Measurements from ENCODE around the gene RENBP. TPM values are rescaled to one million over a fixed set of nuclear protein-coding genes. Genes with fewer than 3 reads are reported as not detected.

RENBP gene
- total RNA-seq, 1 donor from 2014 or later: 7.2 TPM

DNA sequence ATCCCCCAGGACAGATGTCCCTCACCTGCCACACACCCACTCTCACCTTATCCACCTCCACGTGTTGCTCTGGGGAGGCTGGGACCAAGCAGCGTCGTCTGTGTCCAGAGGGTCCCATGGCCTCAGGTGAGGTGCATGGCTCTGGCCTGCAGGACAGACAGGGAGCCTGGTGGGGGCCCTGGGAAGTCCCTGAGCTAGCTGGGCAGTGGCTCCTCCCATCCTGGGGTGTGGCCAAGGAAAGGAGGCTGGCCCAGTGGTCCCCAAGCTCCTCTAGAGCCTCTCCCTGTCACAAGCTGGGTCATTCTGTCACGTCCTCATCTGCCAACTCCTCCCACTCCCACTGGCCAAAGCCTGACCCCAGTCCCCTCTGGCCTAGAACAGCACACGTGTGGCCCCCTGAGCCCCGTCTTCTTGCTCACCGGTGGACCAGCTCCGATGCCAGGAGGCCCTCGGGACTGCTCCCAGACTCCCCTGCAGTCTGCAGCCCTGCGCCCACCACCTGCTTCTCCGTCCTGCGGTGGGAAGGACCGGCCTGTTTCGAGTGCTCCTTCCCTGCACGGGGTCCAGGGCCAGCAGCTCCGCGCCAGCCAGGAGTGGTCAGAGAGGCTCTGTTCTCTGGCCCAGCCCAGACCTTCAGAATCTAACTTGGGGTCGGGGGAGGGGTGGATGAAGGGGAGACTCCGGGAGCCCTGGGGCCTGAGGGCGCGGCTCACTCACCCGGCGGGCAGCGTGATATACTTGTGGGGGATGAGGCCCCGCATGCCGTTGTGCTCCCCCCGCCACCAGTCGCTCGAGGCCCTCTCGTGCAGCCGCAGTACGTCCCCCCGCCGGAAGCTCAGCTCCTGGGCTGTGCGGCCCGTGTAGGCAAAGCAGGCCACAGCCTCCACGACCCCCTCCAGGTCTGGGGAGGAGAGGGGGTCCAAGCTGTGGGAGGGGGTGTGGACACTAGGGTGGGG lies 35.1 kb downstream of the RENBP start:
- H3K4me1 Mint-ChIP-seq: peaks cover 2% of the 10 kb centered on the region
- peak in 1 of 2 experiments; percentile 20 for DNase-seq (ENCODE audit: low spot score in 2 of 2, unreplicated experiment in 2 of 2)
- no peaks in the 10 kb centered on the region for H3K27me3 Mint-ChIP-seq (ENCODE audit: low read depth)
- H3K27ac Mint-ChIP-seq: no peak overlapping the region
- peaks cover 3% of the 10 kb centered on the region for H3K36me3 Mint-ChIP-seq
- no peak overlapping the region for H3K4me3 Mint-ChIP-seq
- TF ChIP-seq, protein P1, sequence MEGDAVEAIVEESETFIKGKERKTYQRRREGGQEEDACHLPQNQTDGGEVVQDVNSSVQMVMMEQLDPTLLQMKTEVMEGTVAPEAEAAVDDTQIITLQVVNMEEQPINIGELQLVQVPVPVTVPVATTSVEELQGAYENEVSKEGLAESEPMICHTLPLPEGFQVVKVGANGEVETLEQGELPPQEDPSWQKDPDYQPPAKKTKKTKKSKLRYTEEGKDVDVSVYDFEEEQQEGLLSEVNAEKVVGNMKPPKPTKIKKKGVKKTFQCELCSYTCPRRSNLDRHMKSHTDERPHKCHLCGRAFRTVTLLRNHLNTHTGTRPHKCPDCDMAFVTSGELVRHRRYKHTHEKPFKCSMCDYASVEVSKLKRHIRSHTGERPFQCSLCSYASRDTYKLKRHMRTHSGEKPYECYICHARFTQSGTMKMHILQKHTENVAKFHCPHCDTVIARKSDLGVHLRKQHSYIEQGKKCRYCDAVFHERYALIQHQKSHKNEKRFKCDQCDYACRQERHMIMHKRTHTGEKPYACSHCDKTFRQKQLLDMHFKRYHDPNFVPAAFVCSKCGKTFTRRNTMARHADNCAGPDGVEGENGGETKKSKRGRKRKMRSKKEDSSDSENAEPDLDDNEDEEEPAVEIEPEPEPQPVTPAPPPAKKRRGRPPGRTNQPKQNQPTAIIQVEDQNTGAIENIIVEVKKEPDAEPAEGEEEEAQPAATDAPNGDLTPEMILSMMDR (IDR thresholded peaks at IDR 0.05; ENCODE audit: unreplicated experiment): no peak
- no peaks in the 10 kb centered on the region for H3K9me3 Mint-ChIP-seq

DNA sequence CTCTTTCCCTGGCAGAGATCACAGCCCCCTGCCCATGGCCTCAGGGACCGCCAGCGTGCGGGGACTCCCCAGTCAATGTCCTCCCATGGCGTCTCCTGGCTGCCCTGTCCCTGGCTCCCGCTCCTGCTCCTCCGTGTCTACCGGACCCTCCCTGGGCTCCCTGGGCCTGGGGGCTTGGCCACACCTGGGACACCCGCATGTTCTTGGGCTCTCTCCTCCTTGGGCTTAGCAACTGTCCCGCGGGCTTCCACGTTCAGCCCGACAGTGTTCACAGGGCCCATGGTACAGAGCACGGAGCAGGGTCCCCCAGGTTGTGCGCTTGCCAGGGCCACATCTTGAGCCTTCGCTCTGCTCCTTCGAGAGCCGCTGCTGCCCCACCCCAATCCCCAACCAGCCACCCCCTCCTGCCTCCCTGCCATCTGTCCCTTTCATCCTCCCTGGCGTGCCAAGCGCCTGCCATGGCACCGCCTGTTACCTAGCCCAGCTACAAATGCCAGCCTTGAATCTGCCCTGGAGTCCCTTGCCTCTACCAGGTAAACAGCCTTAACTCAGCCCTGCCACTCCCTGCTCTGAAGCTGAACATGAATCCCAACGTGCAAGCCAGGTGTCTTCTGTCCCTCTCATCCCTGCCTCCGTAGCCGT lies 36.1 kb downstream of the RENBP start:
- Mint-ChIP-seq H3K9me3 (peaks cover 1% of the 10 kb centered on the region), H3K27ac (no peak overlapping the region), H3K27me3 (ENCODE audit: low read depth) (no peaks in the 10 kb centered on the region), H3K36me3 (peaks cover 3% of the 10 kb centered on the region), H3K4me3 (no peak overlapping the region), H3K4me1 (peaks cover 8% of the 10 kb centered on the region)
- TF ChIP-seq, protein P1 (IDR thresholded peaks at IDR 0.05; ENCODE audit: unreplicated experiment): no peak
- DNase-seq (ENCODE audit: low spot score in 2 of 2, unreplicated experiment in 2 of 2): no peak

DNA sequence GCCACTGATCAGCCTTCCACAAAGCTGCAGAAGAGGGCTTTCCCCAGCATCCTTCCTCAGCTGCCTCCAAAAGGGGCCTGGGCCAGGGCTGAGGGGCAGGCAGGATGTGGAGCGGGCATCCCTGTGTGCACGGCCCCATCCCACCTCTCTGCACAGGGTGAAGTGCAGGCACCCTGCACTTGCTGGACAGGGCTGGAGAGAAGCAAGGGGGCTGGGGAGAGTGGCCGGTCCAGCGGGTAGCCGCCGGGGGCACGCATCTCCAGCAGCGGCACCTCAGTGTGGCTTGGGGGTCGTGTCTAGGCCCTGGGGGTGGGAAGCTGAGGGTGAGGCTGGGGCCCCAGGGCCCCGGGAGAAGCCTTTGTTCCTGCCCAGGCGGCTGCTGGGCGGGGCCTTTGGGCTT lies 37.0 kb downstream of the RENBP start:
- Mint-ChIP-seq H3K27ac (no peak overlapping the region), H3K27me3 (ENCODE audit: low read depth) (no peaks in the 10 kb centered on the region), H3K4me1 (peaks cover 10% of the 10 kb centered on the region), H3K36me3 (peaks cover 3% of the 10 kb centered on the region), H3K4me3 (no peak overlapping the region), H3K9me3 (peaks cover 5% of the 10 kb centered on the region)
- TF ChIP-seq, protein P1 (IDR thresholded peaks at IDR 0.05; ENCODE audit: unreplicated experiment): no peak
- no peak for DNase-seq (ENCODE audit: low spot score in 2 of 2, unreplicated experiment in 2 of 2)

DNA sequence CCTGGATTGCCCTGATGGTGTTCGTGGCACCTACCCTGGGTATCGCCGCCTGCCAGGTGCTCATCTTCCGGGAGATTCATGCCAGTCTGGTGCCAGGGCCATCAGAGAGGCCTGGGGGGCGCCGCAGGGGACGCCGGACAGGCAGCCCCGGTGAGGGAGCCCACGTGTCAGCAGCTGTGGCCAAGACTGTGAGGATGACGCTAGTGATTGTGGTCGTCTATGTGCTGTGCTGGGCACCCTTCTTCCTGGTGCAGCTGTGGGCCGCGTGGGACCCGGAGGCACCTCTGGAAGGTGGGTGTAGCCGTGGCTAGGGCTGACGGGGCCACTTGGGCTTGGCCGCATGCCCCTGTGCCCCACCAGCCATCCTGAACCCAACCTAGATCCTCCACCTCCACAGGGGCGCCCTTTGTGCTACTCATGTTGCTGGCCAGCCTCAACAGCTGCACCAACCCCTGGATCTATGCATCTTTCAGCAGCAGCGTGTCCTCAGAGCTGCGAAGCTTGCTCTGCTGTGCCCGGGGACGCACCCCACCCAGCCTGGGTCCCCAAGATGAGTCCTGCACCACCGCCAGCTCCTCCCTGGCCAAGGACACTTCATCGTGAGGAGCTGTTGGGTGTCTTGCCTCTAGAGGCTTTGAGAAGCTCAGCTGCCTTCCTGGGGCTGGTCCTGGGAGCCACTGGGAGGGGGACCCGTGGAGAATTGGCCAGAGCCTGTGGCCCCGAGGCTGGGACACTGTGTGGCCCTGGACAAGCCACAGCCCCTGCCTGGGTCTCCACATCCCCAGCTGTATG lies 38.1 kb downstream of the RENBP start:
- TF ChIP-seq, protein P1 (IDR thresholded peaks at IDR 0.05; ENCODE audit: unreplicated experiment): no peak

DNA sequence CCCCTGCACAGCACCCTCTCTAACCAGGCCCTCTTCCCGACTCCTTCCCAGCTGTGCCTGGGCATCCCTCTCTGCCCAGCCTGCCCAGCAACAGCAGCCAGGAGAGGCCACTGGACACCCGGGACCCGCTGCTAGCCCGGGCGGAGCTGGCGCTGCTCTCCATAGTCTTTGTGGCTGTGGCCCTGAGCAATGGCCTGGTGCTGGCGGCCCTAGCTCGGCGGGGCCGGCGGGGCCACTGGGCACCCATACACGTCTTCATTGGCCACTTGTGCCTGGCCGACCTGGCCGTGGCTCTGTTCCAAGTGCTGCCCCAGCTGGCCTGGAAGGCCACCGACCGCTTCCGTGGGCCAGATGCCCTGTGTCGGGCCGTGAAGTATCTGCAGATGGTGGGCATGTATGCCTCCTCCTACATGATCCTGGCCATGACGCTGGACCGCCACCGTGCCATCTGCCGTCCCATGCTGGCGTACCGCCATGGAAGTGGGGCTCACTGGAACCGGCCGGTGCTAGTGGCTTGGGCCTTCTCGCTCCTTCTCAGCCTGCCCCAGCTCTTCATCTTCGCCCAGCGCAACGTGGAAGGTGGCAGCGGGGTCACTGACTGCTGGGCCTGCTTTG lies 38.9 kb downstream of the RENBP start:
- H3K36me3 Mint-ChIP-seq: no peaks in the 10 kb centered on the region
- H3K4me1 Mint-ChIP-seq: peaks cover 24% of the 10 kb centered on the region
- peaks cover 5% of the 10 kb centered on the region for H3K9me3 Mint-ChIP-seq
- peak in 1 of 2 experiments; percentile 17 for DNase-seq (ENCODE audit: low spot score in 2 of 2, unreplicated experiment in 2 of 2)
- TF ChIP-seq, protein P1 (IDR thresholded peaks at IDR 0.05; ENCODE audit: unreplicated experiment): no peak
- no peak overlapping the region for H3K27ac Mint-ChIP-seq
- H3K27me3 Mint-ChIP-seq (ENCODE audit: low read depth): no peaks in the 10 kb centered on the region
- H3K4me3 Mint-ChIP-seq: no peak overlapping the region

More for the DNA sequence above, 38.1 kb downstream of the RENBP start:
- H3K27ac Mint-ChIP-seq: no peak overlapping the region
- no peak for DNase-seq (ENCODE audit: low spot score in 2 of 2, unreplicated experiment in 2 of 2)
- H3K9me3 Mint-ChIP-seq: peaks cover 5% of the 10 kb centered on the region
- no peaks in the 10 kb centered on the region for H3K27me3 Mint-ChIP-seq (ENCODE audit: low read depth)
- H3K36me3 Mint-ChIP-seq: no peaks in the 10 kb centered on the region
- H3K4me1 Mint-ChIP-seq: peaks cover 18% of the 10 kb centered on the region
- no peak overlapping the region for H3K4me3 Mint-ChIP-seq
